AG09319 (cell line): ENCODE results near the gene KCNIP4.
"Not testable (repeated sequence)": the region's sequence is repeated elsewhere in the genome, so short reads cannot be mapped to it uniquely, and the experiment has no call there.

ENCODE experiments used
- DNase-seq: peaks from one replicate; pipeline ENCODE4 v3.0.0-alpha.2; 2010; ENCODE audit warnings: low read depth; ENCODE audit errors: extremely low read depth
- CTCF ChIP-seq: IDR thresholded peaks from 2 replicates; pipeline ENCODE4 v1.5.1; 2011; ENCODE audit warnings: low read depth, mild to moderate bottlenecking, inconsistent platforms, low read length, moderate library complexity

Gene KCNIP4

GRCh38 chr4:21948347-21949072 lies at the start of gene KCNIP4:
Gene KCNIP4, minus strand, starts transcription at chr4:21948772.
- DNase-seq = no peak
- no peak for TF ChIP-seq CTCF

- DNase-seq = not testable (repeated sequence)
These were observed 48.0 kb upstream of the KCNIP4 start for GRCh38 chr4:21996618-21997017.

DNA sequence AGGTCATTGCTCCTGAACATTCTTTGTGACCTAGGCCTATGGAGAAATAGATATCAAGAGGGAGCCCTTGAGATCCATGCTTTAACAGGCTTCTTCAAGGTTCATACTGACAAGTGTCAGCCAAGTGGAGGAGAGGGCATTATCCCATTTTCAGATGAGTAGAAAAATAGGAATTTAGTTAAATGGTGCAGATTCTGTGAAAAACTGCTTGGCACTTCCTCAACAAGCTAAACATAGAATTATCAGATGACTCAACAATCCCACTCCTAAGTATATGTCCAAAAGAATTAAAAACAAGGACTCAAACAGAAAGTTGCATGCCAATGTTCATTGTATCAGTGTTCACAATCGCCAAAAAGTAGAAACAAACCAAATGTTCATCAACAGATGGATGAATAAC lies 43.8 kb upstream of the KCNIP4 start:
- no peak for TF ChIP-seq CTCF
- peak; percentile 57 for DNase-seq

DNA sequence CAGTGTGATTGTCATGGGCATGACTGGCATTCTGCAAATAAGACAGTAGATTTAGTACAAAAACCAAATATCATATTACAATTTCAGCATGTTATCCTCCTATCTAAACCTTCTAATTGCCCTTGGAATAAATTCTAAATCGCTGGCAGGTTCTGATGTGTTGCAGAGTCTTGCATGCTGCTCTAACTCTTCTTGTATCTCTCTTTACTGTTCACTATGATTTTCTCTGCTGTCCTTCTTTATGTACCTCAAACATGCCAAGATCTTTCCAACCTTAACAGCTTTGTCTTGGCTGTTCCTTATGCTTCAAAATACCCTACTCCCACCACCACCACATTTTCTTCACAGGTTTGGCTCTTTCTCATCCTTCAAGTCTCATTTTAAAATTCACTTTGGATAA lies 43.0 kb upstream of the KCNIP4 start:
- no peak for DNase-seq
- no peak for TF ChIP-seq CTCF

DNA sequence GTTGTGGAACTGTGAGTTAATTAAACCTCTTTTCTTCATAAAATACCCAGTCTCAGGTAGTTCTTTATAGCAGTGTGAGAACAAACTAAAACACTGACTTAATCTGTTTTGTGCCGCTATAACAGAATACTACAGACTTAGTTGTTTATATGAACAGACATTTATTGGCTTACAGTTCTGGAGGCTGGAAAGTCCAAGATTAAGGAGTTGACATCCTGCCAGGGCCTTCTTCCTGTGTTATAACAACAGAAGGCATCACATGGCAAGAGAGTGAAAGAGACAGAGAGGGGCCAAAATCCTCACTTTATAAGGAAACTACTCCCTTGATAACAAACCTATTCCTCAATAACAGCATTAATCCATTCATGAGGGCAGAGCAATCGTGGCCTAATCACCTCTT lies 42.5 kb upstream of the KCNIP4 start:
- TF ChIP-seq CTCF = no peak
- DNase-seq = peak; percentile 54

GRCh38 chr4:21989351-21989750 lies 40.8 kb upstream of the KCNIP4 start:
- TF ChIP-seq CTCF = no peak
- no peak for DNase-seq

DNA sequence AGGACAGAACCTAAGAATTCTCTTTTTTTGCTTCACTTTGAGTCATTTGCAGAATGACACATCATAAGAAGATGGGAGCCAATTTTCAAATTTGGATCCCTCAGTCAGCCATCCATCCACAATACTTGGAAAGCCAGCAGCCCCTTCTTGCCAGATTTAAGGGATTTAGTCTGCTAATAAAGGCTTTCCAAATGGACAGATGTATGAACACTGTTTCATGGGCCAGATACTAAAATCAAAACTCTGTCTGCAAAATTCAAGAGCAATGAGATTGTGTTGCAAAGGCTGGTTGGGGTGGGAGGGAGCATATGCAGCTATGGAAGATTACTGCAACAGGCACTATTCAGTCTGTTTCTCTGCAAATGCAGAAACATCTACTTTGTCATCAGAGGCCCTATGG lies 37.7 kb upstream of the KCNIP4 start:
- TF ChIP-seq CTCF = no peak
- DNase-seq = no peak

- TF ChIP-seq CTCF = no peak
- no peak for DNase-seq
These were observed 33.5 kb upstream of the KCNIP4 start for GRCh38 chr4:21982087-21982486.
